Measurements from ENCODE around the gene COBL.
A peak's percentile ranks its signal among the peaks of the same experiment; 100 is the strongest.

Gene COBL

GRCh38 chr7:51043461-51043860 is 273.1 kb downstream of the COBL start:
- DNase-seq (ENCODE audit: low read depth): no peak

DNA sequence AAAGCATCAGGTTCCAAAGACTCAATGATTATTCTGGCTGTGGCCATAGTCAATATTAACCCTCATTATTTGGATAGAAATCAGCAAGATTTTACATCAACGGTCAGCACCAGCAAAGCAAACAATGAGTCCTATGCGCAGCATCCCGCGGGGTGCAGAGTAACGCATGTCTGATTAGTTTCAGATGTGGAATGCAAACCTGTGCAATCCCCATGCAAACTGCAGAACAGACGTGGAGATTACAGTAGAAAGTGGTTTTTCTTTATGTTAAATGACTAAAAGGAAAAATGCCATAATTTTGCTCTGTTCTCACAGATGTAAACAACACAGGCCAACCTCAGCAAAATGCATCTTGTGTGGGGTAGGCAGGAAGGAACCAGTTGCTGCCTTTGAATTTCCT is 275.8 kb downstream of the COBL start:
- DNase-seq (ENCODE audit: low read depth): peak; percentile 52

GRCh38 chr7:51038573-51038972 is 278.0 kb downstream of the COBL start:
- no peak for DNase-seq (ENCODE audit: low read depth)

GRCh38 chr7:51035716-51036115 is 280.9 kb downstream of the COBL start:
- DNase-seq (ENCODE audit: low read depth): peak; percentile 23

GRCh38 chr7:51034521-51035264 is 281.9 kb downstream of the COBL start:
- DNase-seq (ENCODE audit: low read depth): peak; percentile 64

GRCh38 chr7:51033727-51034520 is 282.7 kb downstream of the COBL start:
- no peak for DNase-seq (ENCODE audit: low read depth)

GRCh38 chr7:51031791-51032515 is 284.7 kb downstream of the COBL start:
- DNase-seq (ENCODE audit: low read depth): no peak

- no peak for DNase-seq (ENCODE audit: low read depth)
These were observed 285.4 kb downstream of the COBL start for GRCh38 chr7:51031216-51031615.

DNA sequence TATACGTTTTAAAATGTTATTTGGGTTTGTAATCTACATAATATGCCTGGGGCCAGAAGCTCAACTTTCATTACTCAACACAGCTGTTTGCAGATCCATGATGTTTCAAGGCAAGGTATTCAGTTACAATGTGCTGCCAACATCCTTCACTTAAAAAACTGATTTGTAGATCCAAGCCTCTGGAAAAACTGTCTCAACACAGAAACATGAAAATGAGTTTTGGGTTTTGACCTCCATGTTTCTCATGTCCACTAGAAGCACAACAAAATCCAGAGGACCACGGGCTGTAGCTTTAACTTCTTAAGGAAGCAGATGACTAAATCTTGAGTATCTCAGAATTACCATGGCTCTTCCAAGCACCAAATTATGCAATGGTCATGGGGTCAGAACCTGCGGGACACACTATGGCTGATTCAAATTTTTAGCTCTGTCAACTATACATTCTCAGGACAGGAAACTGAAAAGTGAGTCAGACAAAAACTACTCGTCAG is 286.9 kb downstream of the COBL start:
- DNase-seq (ENCODE audit: low read depth): peak; percentile 67

DNA sequence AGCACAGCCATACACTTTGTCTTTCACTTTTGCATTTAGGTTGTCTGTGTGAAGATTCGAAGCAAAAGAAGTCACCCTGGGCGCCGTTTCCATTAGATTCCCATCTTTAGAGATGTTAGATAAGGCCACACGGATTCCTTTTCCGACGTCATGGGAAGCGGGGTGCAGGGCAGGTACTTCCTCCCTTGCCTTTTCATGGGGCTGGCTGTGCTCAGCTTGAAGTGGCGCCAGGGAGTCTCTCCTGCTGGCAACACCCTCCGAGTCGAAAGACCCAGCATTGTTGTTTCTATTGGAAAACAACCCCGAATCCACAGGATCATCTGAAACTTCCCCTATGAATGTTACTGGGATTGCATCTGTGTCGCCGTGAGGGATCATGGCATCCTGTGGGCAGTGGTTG is 287.5 kb downstream of the COBL start:
- DNase-seq (ENCODE audit: low read depth): no peak

GRCh38 chr7:51027935-51028830 is 288.4 kb downstream of the COBL start:
- no peak for DNase-seq (ENCODE audit: low read depth)

GRCh38 chr7:51027106-51027934 is 289.3 kb downstream of the COBL start:
- DNase-seq (ENCODE audit: low read depth): no peak

GRCh38 chr7:51026341-51026740 is 290.3 kb downstream of the COBL start:
- DNase-seq (ENCODE audit: low read depth): no peak

GRCh38 chr7:51025668-51026067 is 290.9 kb downstream of the COBL start:
- DNase-seq (ENCODE audit: low read depth): peak; percentile 54

DNA sequence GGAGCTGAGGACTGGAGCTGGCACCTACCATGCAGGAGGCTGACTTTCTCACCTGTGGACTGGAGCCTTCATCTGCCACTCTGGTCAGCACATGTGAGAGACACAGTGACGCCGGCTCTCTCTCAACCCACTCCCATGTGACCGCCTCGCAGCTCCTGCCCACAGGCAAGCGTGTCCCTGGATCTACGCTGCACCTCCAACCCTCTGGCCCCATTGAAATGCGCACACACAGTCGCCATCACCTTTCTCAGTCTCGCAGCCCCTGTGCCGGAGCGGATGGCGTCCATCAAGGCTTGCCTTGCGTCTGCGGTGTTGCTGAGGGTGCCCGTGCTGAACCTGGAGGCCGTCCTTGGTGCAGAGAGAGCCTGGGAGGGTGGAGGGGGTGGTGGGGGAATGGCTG is 291.7 kb downstream of the COBL start:
- no peak for DNase-seq (ENCODE audit: low read depth)

GRCh38 chr7:51023547-51023946 is 293.1 kb downstream of the COBL start:
- no peak for DNase-seq (ENCODE audit: low read depth)

- DNase-seq (ENCODE audit: low read depth): no peak
These were observed 293.8 kb downstream of the COBL start for GRCh38 chr7:51022821-51023220.

GRCh38 chr7:51021906-51022570 is 294.6 kb downstream of the COBL start:
- no peak for DNase-seq (ENCODE audit: low read depth)

DNA sequence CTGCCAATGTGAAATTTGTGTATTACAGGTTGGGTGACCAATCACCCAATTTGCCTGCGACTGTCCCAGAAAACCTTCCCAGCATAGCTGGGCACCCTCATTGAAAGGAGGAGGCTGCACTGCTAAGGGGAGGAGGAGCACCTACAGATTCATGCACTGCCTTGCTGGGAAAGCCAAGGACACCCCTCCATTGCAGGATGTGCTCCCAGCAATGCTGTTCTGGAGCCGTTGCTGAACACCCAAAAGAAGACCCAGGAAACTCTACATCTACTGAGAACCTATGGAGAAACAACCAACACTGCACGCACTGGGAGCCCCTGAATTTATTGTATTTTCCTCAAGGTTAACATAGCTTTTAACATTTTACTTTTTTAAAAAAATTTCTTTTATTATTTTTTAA is 295.7 kb downstream of the COBL start:
- DNase-seq (ENCODE audit: low read depth): no peak
